OCI-LY7 (cell line): ENCODE data around the gene MAN1A2. TPM values are rescaled to one million over a fixed set of nuclear protein-coding genes. Genes with fewer than 3 reads are reported as not detected.

ENCODE experiments used
- BruUV-seq: library from RNA; stranded (reverse); fragments of 400-500 nt; replicated peaks from 2 replicates; lab custom pipeline; 2021; lab: Mats Ljungman, UMichigan
- CTCF ChIA-PET: fragments of 300-600 bp; sonication (Branson Sonifier 250); formaldehyde crosslinking; loops from one replicate; lab custom pipeline; 2022; ENCODE audit warnings: antibody characterized with exemption; ENCODE audit not compliant: unreplicated experiment; lab: Charles Lee
- POLR2A ChIA-PET: fragments of 300-600 bp; sonication (Branson Sonifier 250); formaldehyde crosslinking; loops from one replicate; lab custom pipeline; 2022; ENCODE audit warnings: antibody characterized with exemption; lab: Charles Lee
- DNase-seq: peaks from one replicate; pipeline ENCODE4 v3.0.0-alpha.2; 2015; ENCODE audit warnings: low spot score
- H2AFZ ChIP-seq: fragments of 200-600 bp; sonication (generic), shearing (Covaris generic); 2 replicates; pipeline ENCODE4 v1.6.1; 2014; ENCODE audit warnings: mild to moderate bottlenecking, antibody characterized with exemption, low read length, moderate library complexity
- H3K27ac ChIP-seq: fragments of 200-600 bp; sonication (generic); 2 replicates; pipeline ENCODE4 v1.5.1; 2014; ENCODE audit warnings: mixed run types, low read depth, mild to moderate bottlenecking, moderate library complexity, low read length, inconsistent platforms; ENCODE audit not compliant: poor library complexity, severe bottlenecking
- H3K36me3 ChIP-seq: fragments of 200-600 bp; sonication (generic); 2 replicates; pipeline ENCODE4 v1.6.1; 2014; ENCODE audit warnings: mild to moderate bottlenecking, antibody characterized with exemption, low read length, moderate library complexity, mixed read lengths; ENCODE audit not compliant: insufficient read depth
- H3K4me1 ChIP-seq: fragments of 200-600 bp; sonication (generic); 2 replicates; pipeline ENCODE4 v1.5.1; 2014; ENCODE audit warnings: mild to moderate bottlenecking, low read length; ENCODE audit not compliant: insufficient read depth, poor library complexity, severe bottlenecking
- H3K4me2 ChIP-seq: fragments of 200-600 bp; sonication (generic); 2 replicates; pipeline ENCODE4 v1.6.1; 2014; ENCODE audit warnings: mild to moderate bottlenecking, low read length
- H3K4me3 ChIP-seq: fragments of 200-600 bp; sonication (generic); 2 replicates; pipeline ENCODE4 v1.5.1; 2014; ENCODE audit warnings: mild to moderate bottlenecking, low read depth, low read length; ENCODE audit not compliant: poor library complexity, severe bottlenecking
- H3K79me2 ChIP-seq: fragments of 200-600 bp; sonication (generic); 2 replicates; pipeline ENCODE4 v1.6.1; 2016; ENCODE audit warnings: low read depth, mild to moderate bottlenecking, low read length, moderate library complexity, mixed read lengths; ENCODE audit not compliant: insufficient read depth
- H3K9me2 ChIP-seq: fragments of 200-600 bp; sonication (generic); 2 replicates; pipeline ENCODE4 v1.6.1; 2016; ENCODE audit warnings: mild to moderate bottlenecking, low read length, mixed read lengths; ENCODE audit not compliant: insufficient read depth
- H3K9me3 ChIP-seq: fragments of 200-600 bp; sonication (generic); 2 replicates; pipeline ENCODE4 v1.6.1; 2014; ENCODE audit warnings: mild to moderate bottlenecking, mixed run types, low read length, mixed read lengths
- H4K20me1 ChIP-seq: fragments of 200-600 bp; sonication (generic); 2 replicates; pipeline ENCODE4 v1.6.1; 2014; ENCODE audit warnings: mild to moderate bottlenecking, antibody characterized with exemption, low read length, moderate library complexity, mixed read lengths; ENCODE audit not compliant: insufficient read depth
- EZH2phosphoT487 ChIP-seq: fragments of 200-600 bp; sonication (generic); IDR thresholded peaks from 2 replicates; pipeline ENCODE4 v1.6.1; 2018; ENCODE audit warnings: low read depth, borderline replicate concordance, mild to moderate bottlenecking, mixed run types, antibody characterized with exemption, low read length, moderate library complexity, mixed read lengths
- intact Hi-C: fragments of 100-400 bp; cut with micrococcal nuclease; formaldehyde crosslinking; loops from one replicate; pipeline ENCODE4 v1.10.0; 2022; ENCODE audit not compliant: unreplicated experiment
- total RNA-seq, 2 experiments: library from RNA; depleted of rRNA in 1 of 2; stranded (reverse); fragments of >200 nt in 1 of 2; shearing (Covaris generic) in 1 of 2; gene quantifications; 2 replicates each; pipeline ENCODE4 v1.2.3, GENCODE V29; 2014 to 2022
- TF ChIP-seq, protein P1 (sequence below): fragments of 200-600 bp; sonication (generic); conservative IDR thresholded peaks from 2 replicates; pipeline ENCODE4 v1.5.1; 2014; ENCODE audit warnings: mild to moderate bottlenecking, antibody characterized with exemption, low read length, moderate library complexity, mixed read lengths

MAN1A2 gene
- total RNA-seq, 2 experiments from 2014 or later, result 16.1 to 27.5 TPM

DNA sequence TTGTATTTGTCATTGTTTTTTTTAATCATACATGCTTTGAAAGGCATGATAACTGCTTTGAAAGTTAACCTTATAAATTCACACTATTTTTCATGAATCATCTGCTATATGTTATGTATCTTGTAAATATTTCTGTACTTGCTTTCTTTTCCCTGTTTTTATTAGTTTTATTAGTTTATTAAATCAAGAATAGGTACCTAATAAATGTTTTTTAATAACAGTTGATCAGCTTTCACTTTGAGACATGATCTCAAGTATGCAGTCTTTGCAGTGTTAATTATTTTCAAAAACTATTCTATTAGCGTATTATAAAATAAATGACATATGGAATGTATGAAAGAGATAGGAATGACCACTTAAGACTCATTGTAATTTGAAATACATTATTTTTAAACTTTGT lies 127.8 kb downstream of the MAN1A2 start:
- ChIA-PET CTCF (no interaction called here), POLR2A (interaction anchor here (1.0 kb wide), 1 partner anchor 14 kb away, joined by 3 read pairs; no protein-coding TSS in a partner anchor)
- no peak overlapping the region for H3K27ac ChIP-seq
- DNase-seq, result no peak
- no peaks in the 10 kb centered on the region for H3K36me3 ChIP-seq
- H3K4me2 ChIP-seq, result no peak overlapping the region
- H3K9me2 ChIP-seq, result no peaks in the 10 kb centered on the region
- H3K9me3 ChIP-seq, result no peaks in the 10 kb centered on the region
- intact Hi-C loops, result loop anchor here (10.0 kb wide), 1 partner anchor 180 kb away; no protein-coding TSS in a partner anchor
- no peaks in the 10 kb centered on the region for H4K20me1 ChIP-seq
- H3K4me1 ChIP-seq, result no peaks in the 10 kb centered on the region
- no peaks in the 10 kb centered on the region for H3K79me2 ChIP-seq
- no TSS peak for BruUV-seq
- H3K4me3 ChIP-seq, result no peak overlapping the region
- no peak overlapping the region for H2AFZ ChIP-seq
- no peak for TF ChIP-seq EZH2phosphoT487
- TF ChIP-seq, protein P1, sequence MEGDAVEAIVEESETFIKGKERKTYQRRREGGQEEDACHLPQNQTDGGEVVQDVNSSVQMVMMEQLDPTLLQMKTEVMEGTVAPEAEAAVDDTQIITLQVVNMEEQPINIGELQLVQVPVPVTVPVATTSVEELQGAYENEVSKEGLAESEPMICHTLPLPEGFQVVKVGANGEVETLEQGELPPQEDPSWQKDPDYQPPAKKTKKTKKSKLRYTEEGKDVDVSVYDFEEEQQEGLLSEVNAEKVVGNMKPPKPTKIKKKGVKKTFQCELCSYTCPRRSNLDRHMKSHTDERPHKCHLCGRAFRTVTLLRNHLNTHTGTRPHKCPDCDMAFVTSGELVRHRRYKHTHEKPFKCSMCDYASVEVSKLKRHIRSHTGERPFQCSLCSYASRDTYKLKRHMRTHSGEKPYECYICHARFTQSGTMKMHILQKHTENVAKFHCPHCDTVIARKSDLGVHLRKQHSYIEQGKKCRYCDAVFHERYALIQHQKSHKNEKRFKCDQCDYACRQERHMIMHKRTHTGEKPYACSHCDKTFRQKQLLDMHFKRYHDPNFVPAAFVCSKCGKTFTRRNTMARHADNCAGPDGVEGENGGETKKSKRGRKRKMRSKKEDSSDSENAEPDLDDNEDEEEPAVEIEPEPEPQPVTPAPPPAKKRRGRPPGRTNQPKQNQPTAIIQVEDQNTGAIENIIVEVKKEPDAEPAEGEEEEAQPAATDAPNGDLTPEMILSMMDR, result no peak

DNA sequence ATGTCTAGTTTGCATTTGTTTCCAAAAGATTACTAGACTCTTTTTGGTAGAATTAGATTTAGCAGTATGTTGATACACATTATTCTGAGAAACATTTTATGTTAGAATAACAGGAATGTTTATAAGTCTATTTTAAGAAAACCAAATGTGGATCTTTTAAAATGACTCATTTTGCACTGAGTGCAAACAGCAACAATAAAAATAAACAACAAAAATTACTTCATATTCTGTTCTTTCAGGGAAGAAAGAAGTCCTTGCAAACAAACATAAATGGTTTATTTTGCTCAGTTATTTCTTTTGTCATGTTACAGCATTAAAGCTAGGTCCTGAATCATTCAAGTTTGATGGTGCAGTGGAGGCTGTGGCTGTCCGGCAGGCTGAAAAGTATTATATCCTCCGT lies 131.8 kb downstream of the MAN1A2 start:
- Histone ChIP-seq H3K9me3 (no peaks in the 10 kb centered on the region), H3K36me3 (no peaks in the 10 kb centered on the region), H3K4me2 (no peak overlapping the region), H3K4me3 (no peak overlapping the region), H2AFZ (no peak overlapping the region), H3K79me2 (no peaks in the 10 kb centered on the region), H4K20me1 (no peaks in the 10 kb centered on the region), H3K4me1 (no peaks in the 10 kb centered on the region), H3K9me2 (no peaks in the 10 kb centered on the region), H3K27ac (no peak overlapping the region)
- ChIA-PET CTCF (no interaction called here), POLR2A (interaction anchor here (0.6 to 0.7 kb wide), 3 partner anchors 89 to 1907 kb away, joined by 3 read pairs; no protein-coding TSS in a partner anchor)
- no peak for DNase-seq
- no TSS peak for BruUV-seq
- intact Hi-C loops, result loop anchor here (10.0 kb wide), 1 partner anchor 184 kb away; no protein-coding TSS in a partner anchor
- TF ChIP-seq EZH2phosphoT487, result no peak
- TF ChIP-seq, protein P1, result no peak

DNA sequence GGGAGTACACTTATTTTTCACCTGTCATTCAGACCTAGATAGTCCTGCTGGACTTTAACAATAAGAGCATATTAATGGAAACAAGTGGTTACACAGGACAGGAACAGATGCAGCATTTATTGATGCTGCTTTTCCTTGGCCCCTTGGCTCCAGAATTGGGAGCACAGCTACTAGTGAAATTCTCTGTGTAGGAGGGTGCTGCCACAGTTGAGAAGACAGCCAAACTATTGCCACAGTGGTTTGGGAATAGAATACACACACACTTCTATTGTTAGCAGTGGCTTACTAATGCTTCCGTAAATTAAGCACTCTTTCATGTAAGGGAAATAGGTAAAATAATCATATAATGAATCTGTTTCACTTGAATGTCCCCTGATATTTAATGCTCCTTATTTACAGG lies 133.3 kb downstream of the MAN1A2 start:
- Histone ChIP-seq H3K36me3 (no peaks in the 10 kb centered on the region), H3K4me1 (no peaks in the 10 kb centered on the region), H3K9me3 (no peaks in the 10 kb centered on the region), H3K9me2 (no peaks in the 10 kb centered on the region), H3K4me3 (no peak overlapping the region), H3K4me2 (no peak overlapping the region), H2AFZ (no peak overlapping the region), H4K20me1 (no peaks in the 10 kb centered on the region), H3K79me2 (no peaks in the 10 kb centered on the region), H3K27ac (no peak overlapping the region)
- DNase-seq, result no peak
- BruUV-seq, result no TSS peak
- intact Hi-C loops, result no loop called here
- ChIA-PET POLR2A (no interaction called here), CTCF (no interaction called here)
- TF ChIP-seq EZH2phosphoT487, result no peak
- TF ChIP-seq, protein P1, result no peak
